Measurements from ENCODE around the gene RANBP3.

DNA sequence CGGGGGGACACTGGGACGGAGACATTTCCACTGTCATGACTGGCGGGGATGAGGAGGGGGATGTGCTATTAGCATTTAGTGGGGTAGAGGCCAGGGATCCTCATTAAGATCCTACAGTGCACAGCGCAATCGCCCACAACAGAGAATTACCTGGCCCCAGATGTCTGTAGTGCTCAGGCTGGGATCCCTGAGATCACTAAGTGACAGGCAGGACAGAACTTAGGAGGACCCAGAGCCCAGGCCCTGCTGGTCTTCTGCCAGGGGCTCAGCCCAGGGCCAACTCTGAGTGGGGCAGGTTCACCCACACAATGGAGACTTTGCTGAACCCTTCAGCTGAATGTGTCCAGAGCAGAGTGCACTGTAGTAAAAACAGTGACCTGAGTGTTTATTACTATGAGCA is 4.6 kb downstream of the RANBP3 start:
- TF ChIP-seq POLR2A (IDR thresholded peaks at IDR 0.05) (no peak), CTCF (IDR thresholded peaks at IDR 0.05) (no peak), POLR2AphosphoS5 (IDR thresholded peaks at IDR 0.05) (no peak)
